Neuronal stem cell (in vitro differentiated cells): ENCODE results near the gene ACBD6.

Experiments used
- DNase-seq: peaks from one replicate; pipeline ENCODE4 v3.0.0-alpha.2; 2013; ENCODE audit warnings: low spot score
- H2AFZ ChIP-seq: one replicate; pipeline ENCODE4 v1.6.1; 2013; ENCODE audit warnings: mild to moderate bottlenecking, low read length, inconsistent platforms
- H2AK5ac ChIP-seq: 2 replicates; pipeline ENCODE4 v1.6.1; 2013; ENCODE audit warnings: low read depth, mild to moderate bottlenecking, inconsistent platforms, low read length, moderate library complexity, mixed read lengths
- H2BK120ac ChIP-seq: 2 replicates; pipeline ENCODE4 v1.6.1; 2013; ENCODE audit warnings: low read depth, mild to moderate bottlenecking, inconsistent platforms, low read length, moderate library complexity, mixed read lengths
- H2BK12ac ChIP-seq: one replicate; pipeline ENCODE4 v1.6.1; 2013; ENCODE audit warnings: low read length, inconsistent platforms
- H2BK15ac ChIP-seq: 2 replicates; pipeline ENCODE4 v1.6.1; 2013; ENCODE audit warnings: mild to moderate bottlenecking, low read length, inconsistent platforms, mixed read lengths
- H2BK5ac ChIP-seq: one replicate; pipeline ENCODE4 v1.6.1; 2013; ENCODE audit warnings: inconsistent platforms, mild to moderate bottlenecking, low read length, moderate library complexity
- H3K14ac ChIP-seq: one replicate; pipeline ENCODE4 v1.6.1; 2013; ENCODE audit warnings: low read length, inconsistent platforms
- H3K18ac ChIP-seq: 2 replicates; pipeline ENCODE4 v1.6.1; 2013; ENCODE audit warnings: low read length, inconsistent platforms
- H3K23ac ChIP-seq: 2 replicates; pipeline ENCODE4 v1.6.1; 2013; ENCODE audit warnings: low read depth, mild to moderate bottlenecking, mixed read lengths, low read length, inconsistent platforms; ENCODE audit not compliant: poor library complexity
- H3K27ac ChIP-seq: replicated peaks from 3 replicates; pipeline ENCODE4 v1.5.1; 2013; ENCODE audit warnings: low read length, inconsistent platforms
- H3K27me3 ChIP-seq, 3 experiments: 2 replicates each; pipeline ENCODE4 v1.6.1; 2013; ENCODE audit warnings: low read length in 3 of 3, mild to moderate bottlenecking in 2 of 3, inconsistent platforms in 1 of 3, low read depth in 1 of 3, mixed read lengths in 1 of 3, moderate library complexity in 1 of 3; ENCODE audit not compliant: control insufficient read depth in 3 of 3, insufficient read depth in 3 of 3
- H3K36me3 ChIP-seq, 2 donors: replicated peaks in 1 of 2; 2 replicates each; pipeline ENCODE4 v1.6.1; 2013; ENCODE audit warnings: low read length in 2 of 2; ENCODE audit not compliant: control insufficient read depth in 2 of 2, insufficient read depth in 2 of 2
- H3K4ac ChIP-seq: 2 replicates; pipeline ENCODE4 v1.6.1; 2013; ENCODE audit warnings: inconsistent platforms, mild to moderate bottlenecking, low read length, moderate library complexity
- H3K4me1 ChIP-seq, 2 donors: 1 replicate in 1 of 2; 2 replicates in 1 of 2; pipeline ENCODE4 v1.6.1; 2013; ENCODE audit warnings: low read length in 2 of 2, low read depth in 1 of 2; ENCODE audit not compliant: control insufficient read depth in 2 of 2, insufficient read depth in 1 of 2
- H3K4me2 ChIP-seq: one replicate; pipeline ENCODE4 v1.6.1; 2013; ENCODE audit warnings: mild to moderate bottlenecking, low read length, inconsistent platforms; ENCODE audit not compliant: insufficient read depth, poor library complexity, severe bottlenecking
- H3K4me3 ChIP-seq, 2 donors: 2 replicates each; pipeline ENCODE4 v1.5.1; 2013; ENCODE audit warnings: low read length in 2 of 2, mild to moderate bottlenecking in 2 of 2, inconsistent platforms in 1 of 2, moderate library complexity in 1 of 2
- H3K79me1 ChIP-seq: one replicate; pipeline ENCODE4 v1.6.1; 2013; ENCODE audit warnings: low read depth, mild to moderate bottlenecking, inconsistent platforms, low read length, moderate library complexity
- H3K9ac ChIP-seq: one replicate; pipeline ENCODE4 v1.6.1; 2013; ENCODE audit warnings: mild to moderate bottlenecking, low read depth, low read length, inconsistent platforms; ENCODE audit not compliant: poor library complexity
- H3K9me3 ChIP-seq, 2 donors: replicated peaks in 1 of 2; 2 replicates each; pipeline versions ENCODE3 to v1.6.1; 2013; ENCODE audit warnings: low read length in 2 of 2, mild to moderate bottlenecking in 2 of 2, inconsistent platforms in 1 of 2, low read depth in 1 of 2, mixed read lengths in 1 of 2, moderate library complexity in 1 of 2; ENCODE audit not compliant: control insufficient read depth in 2 of 2, insufficient read depth in 1 of 2
- H4K8ac ChIP-seq: one replicate; pipeline ENCODE4 v1.6.1; 2013; ENCODE audit warnings: low read depth, mild to moderate bottlenecking, inconsistent platforms, low read length, moderate library complexity
- H4K91ac ChIP-seq: one replicate; pipeline ENCODE4 v1.6.1; 2013; ENCODE audit warnings: low read length, low read depth, mild to moderate bottlenecking, inconsistent platforms; ENCODE audit not compliant: poor library complexity
- WGBS, 2 donors: extraction: QIAGEN DNeasy Blood & Tissue Kit; methylation state at CpG; one replicate each; pipeline ENCODE4 v1.1.7; 2013; ENCODE audit warnings: missing lambda C conversion rate in 2 of 2, mixed read lengths in 1 of 2; ENCODE audit not compliant: insufficient read length in 2 of 2, insufficient replicate concordance in 1 of 2; ENCODE audit errors: extremely low coverage in 2 of 2; 5-methylcytosine and 5-hydroxymethylcytosine counted together

Gene ACBD6

DNA sequence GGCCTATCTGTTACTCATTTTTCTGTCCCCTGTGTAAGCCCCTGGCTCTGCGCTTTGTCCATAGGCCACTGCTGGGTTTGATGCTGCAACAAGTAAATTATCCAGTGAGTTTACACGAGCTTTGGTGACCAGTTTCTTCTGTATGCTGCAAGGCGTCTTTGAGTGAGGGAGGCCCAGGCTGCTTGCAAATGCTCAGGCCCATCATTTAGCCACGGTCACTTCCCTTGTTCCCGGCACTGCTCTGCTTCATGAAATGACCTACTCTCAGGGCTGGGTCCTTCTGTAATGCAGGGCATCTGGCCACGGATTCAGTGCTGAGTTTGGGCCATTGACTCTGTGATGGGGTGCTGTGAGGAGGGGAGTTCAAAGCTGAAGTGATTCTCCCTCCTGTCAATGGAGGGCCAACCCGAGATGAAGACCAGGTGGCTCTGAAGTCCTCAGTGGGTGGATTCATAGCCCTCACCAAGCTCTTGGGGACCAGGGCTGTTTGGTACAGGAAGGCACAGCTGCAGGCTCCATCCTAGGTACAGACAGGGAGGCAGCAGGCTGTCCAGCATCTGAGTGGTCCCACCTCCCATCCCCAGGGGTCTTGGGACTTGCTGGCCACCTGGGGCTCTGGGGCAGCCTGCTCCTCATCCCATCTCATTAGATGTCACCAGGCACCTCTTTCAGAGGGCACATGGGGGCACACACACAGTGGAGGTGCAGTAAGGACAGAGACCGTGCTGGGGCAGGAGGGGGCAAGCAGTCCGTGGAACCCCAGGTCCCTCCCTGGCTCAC lies 250.7 kb downstream of the ACBD6 start:
- Histone ChIP-seq H3K79me1 (no peaks in the 10 kb centered on the region), H3K18ac (no peak overlapping the region), H3K9ac (no peak overlapping the region), H4K8ac (no peak overlapping the region), H2BK12ac (no peak overlapping the region), H3K27ac (no peak overlapping the region), H3K9me3 (no peaks in the 10 kb centered on the region), H3K4ac (no peak overlapping the region), H2AK5ac (peak overlapping the region; percentile 14), H2BK120ac (no peak overlapping the region), H2BK5ac (no peak overlapping the region), H2AFZ (peak overlapping the region; percentile 10), H3K14ac (no peak overlapping the region), H3K4me2 (no peak overlapping the region), H4K91ac (no peak overlapping the region), H3K23ac (no peak overlapping the region), H3K4me3 (no peak overlapping the region), H3K4me1 (peaks cover 0 to 4% of the 10 kb centered on the region in 2 donors), H2BK15ac (no peak overlapping the region), H3K27me3 (peaks cover 0 to 44% (median 0%) of the 10 kb centered on the region in 3 experiments), H3K36me3 (no peaks in the 10 kb centered on the region)
- DNase-seq, result no peak
- no CpG with 5 or more reads among the region's 9 CpGs for WGBS, 2 donors

DNA sequence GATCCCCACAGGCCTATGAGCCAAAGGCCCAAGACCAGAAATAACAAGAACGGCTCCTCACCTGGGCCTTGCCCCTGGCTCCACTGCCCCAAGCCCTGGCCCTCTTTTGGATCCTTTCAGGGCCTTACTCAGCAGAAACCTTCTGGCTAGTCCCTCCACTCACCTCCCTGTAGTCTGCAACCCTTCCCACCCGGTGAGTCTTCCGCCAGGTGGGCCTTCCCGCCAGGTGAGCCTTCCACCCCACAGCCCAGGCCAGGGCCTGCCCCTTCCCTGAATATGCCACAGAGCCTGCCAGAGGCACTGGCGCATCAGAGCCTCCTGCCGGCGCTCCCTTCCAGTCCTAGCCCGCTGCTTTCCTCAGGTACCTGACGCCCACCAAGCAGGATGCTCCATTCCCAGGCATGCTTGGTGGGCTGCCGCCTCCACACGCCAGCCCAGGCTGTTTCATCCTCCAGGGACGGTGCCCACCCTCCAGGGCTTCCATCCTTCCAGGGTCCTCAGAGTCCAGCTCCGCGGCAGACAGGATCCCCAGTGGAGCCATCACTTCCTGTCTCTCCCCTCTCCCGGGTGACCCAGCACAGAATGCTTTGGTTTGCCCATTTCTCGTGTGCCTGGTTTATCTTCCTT lies 251.4 kb downstream of the ACBD6 start:
- Histone ChIP-seq H2AK5ac (no peak overlapping the region), H3K27ac (no peak overlapping the region), H3K4me1 (peaks cover 0 to 4% of the 10 kb centered on the region in 2 donors), H3K79me1 (no peaks in the 10 kb centered on the region), H3K9ac (no peak overlapping the region), H3K4me3 (no peak overlapping the region), H2BK12ac (no peak overlapping the region), H3K36me3 (no peaks in the 10 kb centered on the region), H4K8ac (no peak overlapping the region), H3K18ac (no peak overlapping the region), H3K4ac (no peak overlapping the region), H4K91ac (no peak overlapping the region), H3K9me3 (no peaks in the 10 kb centered on the region), H3K4me2 (no peak overlapping the region), H2BK15ac (no peak overlapping the region), H2BK5ac (no peak overlapping the region), H3K23ac (no peak overlapping the region), H3K14ac (no peak overlapping the region), H3K27me3 (peaks cover 0 to 37% (median 0%) of the 10 kb centered on the region in 3 experiments), H2BK120ac (no peak overlapping the region), H2AFZ (peak overlapping the region; percentile 10)
- no peak for DNase-seq
- no CpG with 5 or more reads among the region's 16 CpGs for WGBS, 2 donors

DNA sequence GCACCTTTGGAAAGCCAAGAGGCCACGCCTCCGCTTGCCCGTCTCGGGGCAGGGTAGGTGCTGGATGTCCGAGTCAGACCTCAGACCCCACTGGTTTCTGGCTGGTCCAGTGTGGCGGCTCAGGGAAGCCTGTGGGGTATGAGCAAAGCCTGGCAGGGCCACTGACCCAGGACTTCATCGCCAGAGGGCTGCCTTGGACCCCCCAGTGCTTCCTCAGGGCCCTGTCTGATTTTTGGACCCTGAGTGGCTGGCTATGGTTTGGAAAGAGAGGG lies 251.9 kb downstream of the ACBD6 start:
- peaks cover 0 to 4% of the 10 kb centered on the region in 2 donors for H3K4me1 ChIP-seq
- no peak overlapping the region for H2BK15ac ChIP-seq
- no peak overlapping the region for H3K4me3 ChIP-seq
- no peaks in the 10 kb centered on the region for H3K36me3 ChIP-seq
- no peak overlapping the region for H4K91ac ChIP-seq
- peaks cover 0 to 35% (median 0%) of the 10 kb centered on the region in 3 experiments for H3K27me3 ChIP-seq
- H3K14ac ChIP-seq, result no peak overlapping the region
- no peak overlapping the region for H2BK120ac ChIP-seq
- no peak overlapping the region for H2BK12ac ChIP-seq
- no peaks in the 10 kb centered on the region for H3K9me3 ChIP-seq
- H3K18ac ChIP-seq, result no peak overlapping the region
- no peaks in the 10 kb centered on the region for H3K79me1 ChIP-seq
- no peak overlapping the region for H4K8ac ChIP-seq
- WGBS, 2 donors, result no CpG with 5 or more reads among the region's 7 CpGs
- H3K9ac ChIP-seq, result no peak overlapping the region
- no peak overlapping the region for H2BK5ac ChIP-seq
- no peak for DNase-seq
- no peak overlapping the region for H2AFZ ChIP-seq
- H3K27ac ChIP-seq, result no peak overlapping the region
- no peak overlapping the region for H3K4ac ChIP-seq
- H3K23ac ChIP-seq, result no peak overlapping the region
- H2AK5ac ChIP-seq, result no peak overlapping the region
- H3K4me2 ChIP-seq, result no peak overlapping the region

DNA sequence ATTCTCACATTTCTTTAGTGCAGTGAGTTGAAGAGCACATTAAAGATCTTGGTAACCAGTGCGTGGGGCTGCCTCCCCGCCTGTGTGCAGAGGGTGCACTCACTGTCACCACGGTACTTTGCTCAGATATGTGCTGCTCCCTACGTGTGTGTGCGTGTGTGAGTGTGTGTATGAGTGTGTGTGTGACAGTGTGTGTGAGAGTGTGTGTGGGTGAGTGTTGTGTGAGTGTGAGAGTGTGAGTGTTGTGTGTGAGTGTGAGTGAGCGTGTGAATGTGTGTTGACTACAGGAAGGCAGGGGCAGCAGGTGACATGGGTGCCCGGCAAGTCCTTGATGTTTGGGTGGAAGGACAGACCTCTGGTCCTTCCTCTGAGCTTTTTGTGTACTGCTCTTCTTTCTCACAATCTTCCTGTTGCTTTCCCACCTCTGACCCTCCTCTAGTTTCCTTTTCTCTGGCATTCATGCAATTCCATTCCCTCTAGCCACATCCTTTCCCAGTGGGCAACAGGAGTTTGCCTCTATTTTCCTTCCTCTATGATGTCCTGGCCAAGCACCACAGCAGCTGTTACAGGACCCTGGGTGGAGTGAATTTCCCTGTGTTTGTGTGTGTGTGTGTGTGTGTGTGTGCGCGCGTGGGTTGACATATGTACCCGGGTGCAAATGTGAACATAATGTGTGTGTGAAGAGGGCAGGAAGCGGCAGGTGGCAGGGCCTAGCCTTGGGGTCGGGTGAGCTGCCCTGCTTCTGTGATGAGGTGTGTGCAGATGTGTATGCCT lies 252.5 kb downstream of the ACBD6 start:
- peak overlapping the region; percentile 25 for H3K23ac ChIP-seq
- H2AK5ac ChIP-seq, result no peak overlapping the region
- no peak overlapping the region for H2BK15ac ChIP-seq
- H3K4me3 ChIP-seq, result peak overlapping the region in 1 of 2 donors; percentile 66
- H2BK120ac ChIP-seq, result no peak overlapping the region
- no peaks in the 10 kb centered on the region for H3K9me3 ChIP-seq
- H2BK5ac ChIP-seq, result no peak overlapping the region
- no peak overlapping the region for H3K27ac ChIP-seq
- H3K4me1 ChIP-seq, result peaks cover 0 to 3% of the 10 kb centered on the region in 2 donors
- H3K18ac ChIP-seq, result peak overlapping the region; percentile 6
- no peak overlapping the region for H2BK12ac ChIP-seq
- no peak overlapping the region for H4K91ac ChIP-seq
- DNase-seq, result no peak
- WGBS, 2 donors, result 100% methylated on average over 1 of the region's 13 CpGs
- peak overlapping the region; percentile 58 for H3K14ac ChIP-seq
- peak overlapping the region; percentile 77 for H4K8ac ChIP-seq
- H3K79me1 ChIP-seq, result no peaks in the 10 kb centered on the region
- no peak overlapping the region for H2AFZ ChIP-seq
- peaks cover 0 to 39% (median 0%) of the 10 kb centered on the region in 3 experiments for H3K27me3 ChIP-seq
- H3K9ac ChIP-seq, result peak overlapping the region; percentile 14
- H3K4ac ChIP-seq, result no peak overlapping the region
- no peak overlapping the region for H3K4me2 ChIP-seq
- H3K36me3 ChIP-seq, result no peaks in the 10 kb centered on the region
